ENCODE results near the gene VASP. TPM values are rescaled to one million over a fixed set of nuclear protein-coding genes. Genes with fewer than 3 reads are reported as not detected.

VASP gene
- total and polyA plus RNA-seq, 11 donors, result 31.2 to 106 (median 49.5) TPM

- no peak overlapping the region for H3K27ac ChIP-seq
- intact Hi-C loops (cut with DNase I), result loop anchor here in 1 of 10 donors (10.0 kb wide), 1 partner anchor 47 kb away; the partner anchor contains the start of gene ERCC1
- TF ChIP-seq CTCF (IDR thresholded peaks at IDR 0.05) (no peak), POLR2A (IDR thresholded peaks at IDR 0.05) (no peak)
- H3K36me3 ChIP-seq, result no peaks in the 10 kb centered on the region
- peaks cover 5 to 42% (median 26%) of the 10 kb centered on the region in 12 donors for H3K4me1 ChIP-seq
- no peak for ATAC-seq
- DNase-seq, result no peak
- 83 to 92% (median 86%) methylated on average over 16 of the region's 16 CpGs for WGBS, 4 donors
- H3K9me3 ChIP-seq, result no peaks in the 10 kb centered on the region
- H3K27me3 ChIP-seq, result peaks cover 0 to 17% (median 0%) of the 10 kb centered on the region in 9 donors
- H3K4me3 ChIP-seq, result no peak overlapping the region
Observed at GRCh38 chr19:45471111-45471930, 36.0 kb upstream of the VASP start.

DNA sequence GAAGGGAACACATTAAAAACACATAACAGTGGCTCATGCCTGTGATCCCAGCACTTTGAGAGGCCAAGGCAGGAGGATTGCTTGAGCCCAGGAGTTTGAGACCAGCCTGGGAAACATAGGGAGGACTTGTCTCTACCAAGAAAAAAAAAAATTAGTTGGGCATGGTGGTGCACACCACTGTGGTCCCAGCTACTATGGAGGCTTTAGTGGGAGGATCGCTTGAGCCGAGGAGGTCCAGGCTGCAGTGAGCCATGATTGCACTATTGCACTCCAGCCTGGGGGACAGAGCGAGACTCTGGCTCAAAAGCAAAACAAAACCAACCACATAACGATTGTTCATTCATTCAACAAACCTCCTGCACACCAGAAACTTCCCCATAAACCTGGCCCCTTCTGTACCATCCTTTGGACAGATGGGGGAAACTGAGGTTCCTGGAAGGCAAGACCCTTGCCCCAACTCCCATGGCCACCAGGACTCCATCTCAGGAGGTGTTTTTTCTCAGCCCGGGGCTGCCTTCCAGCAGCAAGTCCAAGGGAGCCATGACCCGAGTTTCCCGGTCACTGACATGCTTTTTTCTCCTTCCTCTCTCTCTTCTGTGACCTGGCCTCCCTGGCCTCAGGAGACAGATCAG, 35.2 kb upstream of the VASP start:
- intact Hi-C loops (cut with DNase I), result loop anchor here in 1 of 10 donors (10.0 kb wide), 1 partner anchor 47 kb away; the partner anchor contains the start of gene ERCC1
- TF ChIP-seq POLR2A (IDR thresholded peaks at IDR 0.05) (no peak), CTCF (IDR thresholded peaks at IDR 0.05) (no peak)

GRCh38 chr19:45472563-45473366, 34.5 kb upstream of the VASP start:
- 10 to 25% (median 20%) methylated on average over 37 to 44 of the region's 44 CpGs for WGBS, 4 donors
- Histone ChIP-seq H3K4me3 (peak overlapping the region in 7 of 12 donors; percentile 0 to 39 (median 36)), H3K4me1 (peaks cover 5 to 44% (median 25%) of the 10 kb centered on the region in 12 donors), H3K36me3 (no peaks in the 10 kb centered on the region), H3K27me3 (peaks cover 0 to 17% (median 0%) of the 10 kb centered on the region in 9 donors), H3K27ac (peak overlapping the region in 2 of 12 donors; percentile 18 to 56), H3K9me3 (no peaks in the 10 kb centered on the region)
- DNase-seq (no peak), ATAC-seq (no peak)
- intact Hi-C loops (cut with DNase I), result loop anchor here in 1 of 10 donors (10.0 kb wide), 1 partner anchor 48 kb away; the partner anchor contains the start of gene ERCC1
- TF ChIP-seq CTCF (IDR thresholded peaks at IDR 0.05) (no peak), POLR2A (IDR thresholded peaks at IDR 0.05) (no peak)

More for the DNA sequence above, 35.2 kb upstream of the VASP start:
- peaks cover 0 to 17% (median 0%) of the 10 kb centered on the region in 9 donors for H3K27me3 ChIP-seq
- no peaks in the 10 kb centered on the region for H3K36me3 ChIP-seq
- peak overlapping the region in 6 of 12 donors; percentile 0 to 39 (median 36) for H3K4me3 ChIP-seq
- H3K4me1 ChIP-seq, result peaks cover 5 to 40% (median 25%) of the 10 kb centered on the region in 12 donors
- 49 to 56% (median 51%) methylated on average over 7 of the region's 7 CpGs for WGBS, 4 donors
- no peaks in the 10 kb centered on the region for H3K9me3 ChIP-seq
- DNase-seq, result no peak
- H3K27ac ChIP-seq, result peak overlapping the region in 2 of 12 donors; percentile 18 to 56
- no peak for ATAC-seq

Measured in heart left ventricle (tissue), 16 donors.